ENCODE results near the gene MAP3K6.

- TF ChIP-seq, protein P1, sequence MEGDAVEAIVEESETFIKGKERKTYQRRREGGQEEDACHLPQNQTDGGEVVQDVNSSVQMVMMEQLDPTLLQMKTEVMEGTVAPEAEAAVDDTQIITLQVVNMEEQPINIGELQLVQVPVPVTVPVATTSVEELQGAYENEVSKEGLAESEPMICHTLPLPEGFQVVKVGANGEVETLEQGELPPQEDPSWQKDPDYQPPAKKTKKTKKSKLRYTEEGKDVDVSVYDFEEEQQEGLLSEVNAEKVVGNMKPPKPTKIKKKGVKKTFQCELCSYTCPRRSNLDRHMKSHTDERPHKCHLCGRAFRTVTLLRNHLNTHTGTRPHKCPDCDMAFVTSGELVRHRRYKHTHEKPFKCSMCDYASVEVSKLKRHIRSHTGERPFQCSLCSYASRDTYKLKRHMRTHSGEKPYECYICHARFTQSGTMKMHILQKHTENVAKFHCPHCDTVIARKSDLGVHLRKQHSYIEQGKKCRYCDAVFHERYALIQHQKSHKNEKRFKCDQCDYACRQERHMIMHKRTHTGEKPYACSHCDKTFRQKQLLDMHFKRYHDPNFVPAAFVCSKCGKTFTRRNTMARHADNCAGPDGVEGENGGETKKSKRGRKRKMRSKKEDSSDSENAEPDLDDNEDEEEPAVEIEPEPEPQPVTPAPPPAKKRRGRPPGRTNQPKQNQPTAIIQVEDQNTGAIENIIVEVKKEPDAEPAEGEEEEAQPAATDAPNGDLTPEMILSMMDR (IDR thresholded peaks at IDR 0.05), result no peak
- no peak for TF ChIP-seq POLR2A (IDR thresholded peaks at IDR 0.05)
Measured at GRCh38 chr1:27392778-27393635, 26.2 kb upstream of the MAP3K6 start.
